GM11168 (cell line): ENCODE measurements around the gene PARVG.

ENCODE experiments used
- in situ Hi-C: fragments of 300-500 bp; cut with MboI; formaldehyde crosslinking; loops from one replicate; pipeline ENCODE4 v1.12.0; 2022; ENCODE audit warnings: low sequenced_read_pairs; ENCODE audit not compliant: unreplicated experiment

PARVG gene

GRCh38 chr22:44179196-44179988 lies 1.3 kb upstream of the PARVG start:
- in situ Hi-C loops, result no loop called here

GRCh38 chr22:44179989-44180705 lies 578 bp upstream of the PARVG start:
- in situ Hi-C loops, result no loop called here

- in situ Hi-C loops, result no loop called here
Measured at GRCh38 chr22:44181033-44181911, 547 bp downstream of the PARVG start.

GRCh38 chr22:44181912-44182587 lies 1.3 kb downstream of the PARVG start:
- in situ Hi-C loops, result no loop called here

- in situ Hi-C loops, result no loop called here
Measured at GRCh38 chr22:44182588-44183286, 2.0 kb downstream of the PARVG start.

GRCh38 chr22:44183287-44183588 lies 2.5 kb downstream of the PARVG start:
- in situ Hi-C loops, result no loop called here

GRCh38 chr22:44184006-44184405 lies 3.3 kb downstream of the PARVG start:
- in situ Hi-C loops, result no loop called here

GRCh38 chr22:44185237-44186120 lies 4.8 kb downstream of the PARVG start:
- in situ Hi-C loops, result no loop called here

- in situ Hi-C loops, result no loop called here
Measured at GRCh38 chr22:44186121-44186510, 5.4 kb downstream of the PARVG start.

GRCh38 chr22:44186737-44187136 lies 6.0 kb downstream of the PARVG start:
- in situ Hi-C loops, result no loop called here

- in situ Hi-C loops, result no loop called here
Measured at GRCh38 chr22:44187652-44188230, 7.0 kb downstream of the PARVG start.

GRCh38 chr22:44188316-44188715 lies 7.6 kb downstream of the PARVG start:
- in situ Hi-C loops, result no loop called here

GRCh38 chr22:44188986-44189630 lies 8.4 kb downstream of the PARVG start:
- in situ Hi-C loops, result no loop called here

GRCh38 chr22:44190381-44190976 lies 9.8 kb downstream of the PARVG start:
- in situ Hi-C loops, result no loop called here

- in situ Hi-C loops, result no loop called here
Measured at GRCh38 chr22:44191036-44191454, 10.3 kb downstream of the PARVG start.

GRCh38 chr22:44192098-44192815 lies 11.5 kb downstream of the PARVG start:
- in situ Hi-C loops, result no loop called here
